K562 treated with DMSO at 1 percent for 48 hours (cell line): ENCODE measurements around the gene ZFR. TPM values are rescaled to one million over a fixed set of nuclear protein-coding genes. Genes with fewer than 3 reads are reported as not detected.

ENCODE experiments used
- total RNA-seq: library from RNA; unstranded; fragments of 300-600 nt; gene quantifications from 2 replicates; pipeline ENCODE4 v1.2.3, GENCODE V29; 2022; ENCODE audit warnings: low replicate concordance; ENCODE audit errors: extremely low read depth

The ZFR gene
- total RNA-seq, result not detected in 2 replicates

DNA sequence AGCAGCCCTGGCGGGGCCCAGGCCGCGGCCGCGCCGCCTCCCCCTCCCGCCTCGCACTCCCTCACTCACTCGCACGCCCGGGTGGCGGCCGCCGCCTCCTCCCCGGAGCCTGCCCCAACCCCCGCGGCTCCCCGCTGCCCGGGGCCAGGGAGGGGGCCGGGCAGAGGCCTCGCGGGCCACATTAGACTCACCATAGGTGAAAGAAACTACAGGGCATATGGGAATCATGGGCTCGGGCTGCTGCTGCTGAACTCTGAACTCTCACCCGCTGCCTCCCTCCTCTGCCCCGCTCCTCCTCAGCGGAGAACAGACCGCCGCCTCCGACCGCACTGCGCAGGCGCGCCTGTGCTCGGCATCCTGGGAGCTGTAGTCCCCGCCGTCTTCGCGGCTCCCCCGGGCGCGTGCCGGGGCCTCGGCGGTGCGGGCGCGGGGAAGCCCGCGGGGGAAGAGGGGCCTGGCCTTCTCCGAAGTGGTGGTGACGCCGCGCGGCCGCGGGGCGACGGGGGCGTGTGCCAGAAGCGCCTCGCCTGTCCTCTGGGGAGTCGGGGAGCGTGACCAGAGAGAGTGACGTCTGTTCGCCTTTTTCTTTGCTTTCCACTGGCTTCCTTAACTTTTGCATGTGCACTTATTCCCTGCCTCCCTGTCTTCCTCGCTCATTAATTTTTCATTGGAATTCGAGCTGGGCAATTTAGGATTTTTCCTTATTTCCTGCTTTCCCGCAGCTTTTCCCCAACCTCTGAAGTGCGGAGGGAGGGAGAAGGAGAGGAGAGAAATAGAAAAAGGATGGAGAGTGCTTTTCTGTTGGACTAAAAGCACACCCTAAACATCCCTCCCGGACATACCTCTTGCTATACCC, at the start of gene ZFR:
Gene ZFR, minus strand, starts transcription at position 310 of the 856 bp plus-strand sequence. Its CDS starts 82 bp downstream, at position 228.

GRCh38 chr5:32312595-32313332, 131.8 kb downstream of the ZFR start, which contains the start of gene MTMR12:
TSS of gene MTMR12 (minus strand) at chr5:32312939. CDS start at chr5:32312838, 101 bp downstream.

Other genes with a start within 250 kb of the ZFR start
- gene MTMR12, start 131.8 kb downstream of the ZFR start, total RNA-seq, result not detected in 2 replicates
- gene SUB1, start 140.8 kb upstream of the ZFR start, total RNA-seq, result not detected in 2 replicates